GM11168 (cell line): ENCODE data around the gene FGF4.

Experiments
- in situ Hi-C: fragments of 300-500 bp; cut with MboI; formaldehyde crosslinking; loops from one replicate; pipeline ENCODE4 v1.12.0; 2022; ENCODE audit warnings: low sequenced_read_pairs; ENCODE audit not compliant: unreplicated experiment

The FGF4 gene

DNA sequence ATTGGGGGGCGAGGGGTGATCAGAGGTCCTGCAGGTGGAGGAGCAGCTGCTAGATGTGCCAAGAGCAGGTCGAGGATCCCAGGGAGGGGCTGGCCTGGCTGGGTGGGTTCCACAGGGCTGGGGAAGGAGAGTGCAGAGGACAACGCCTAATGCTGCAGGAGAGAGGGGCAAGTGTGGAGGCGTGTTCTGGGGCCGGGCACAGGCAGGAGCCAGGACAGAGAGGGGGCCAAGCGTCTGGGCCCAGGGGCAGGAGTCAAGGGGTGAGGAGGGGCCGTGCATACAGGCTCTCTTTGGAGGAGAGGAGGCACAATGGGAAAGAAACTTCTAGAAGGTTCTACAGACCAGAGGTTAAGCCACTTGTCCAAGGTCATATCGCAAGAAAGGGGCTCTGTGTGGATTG, 44.6 kb downstream of the FGF4 start:
- in situ Hi-C loops = no loop called here

DNA sequence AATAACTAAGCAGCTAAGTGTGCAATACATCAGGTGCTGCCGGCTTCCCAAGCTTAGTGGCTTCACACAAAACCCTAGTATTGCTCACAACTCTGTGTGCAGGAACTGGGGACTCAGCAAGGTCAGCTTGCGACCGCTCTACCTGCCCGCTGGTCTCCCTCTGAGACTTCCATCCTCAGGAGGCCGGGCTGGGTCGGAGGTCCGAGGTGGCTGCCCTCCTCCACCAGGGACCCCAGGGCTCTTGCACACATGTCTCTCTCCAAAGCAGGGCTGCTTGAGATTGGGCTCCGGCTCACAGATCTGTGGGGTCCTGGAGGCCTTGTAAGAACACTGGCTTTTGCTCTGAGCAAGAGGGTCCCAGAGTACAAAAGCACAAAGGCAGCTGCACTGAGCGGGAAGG, 45.9 kb downstream of the FGF4 start:
- in situ Hi-C loops = no loop called here

DNA sequence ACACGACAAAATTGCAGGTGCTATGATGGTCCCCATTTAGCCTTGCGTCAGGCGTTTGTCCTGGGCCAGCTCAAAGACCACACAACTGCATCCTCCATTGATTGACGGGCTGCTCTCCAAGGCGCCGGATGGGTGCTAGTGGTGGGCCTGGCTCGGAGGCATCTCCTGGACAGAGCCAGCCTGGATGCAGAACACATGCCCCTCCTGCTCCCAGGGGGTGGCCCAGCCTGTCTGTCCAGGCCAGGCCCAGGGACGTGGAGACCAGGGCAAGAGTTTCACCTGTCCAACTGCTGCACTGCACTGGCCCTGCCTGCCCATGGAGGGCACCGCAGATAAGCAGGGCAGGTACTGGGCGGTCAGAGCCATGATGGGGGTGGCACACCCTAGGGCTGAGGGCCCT, 47.9 kb downstream of the FGF4 start:
- in situ Hi-C loops = no loop called here

DNA sequence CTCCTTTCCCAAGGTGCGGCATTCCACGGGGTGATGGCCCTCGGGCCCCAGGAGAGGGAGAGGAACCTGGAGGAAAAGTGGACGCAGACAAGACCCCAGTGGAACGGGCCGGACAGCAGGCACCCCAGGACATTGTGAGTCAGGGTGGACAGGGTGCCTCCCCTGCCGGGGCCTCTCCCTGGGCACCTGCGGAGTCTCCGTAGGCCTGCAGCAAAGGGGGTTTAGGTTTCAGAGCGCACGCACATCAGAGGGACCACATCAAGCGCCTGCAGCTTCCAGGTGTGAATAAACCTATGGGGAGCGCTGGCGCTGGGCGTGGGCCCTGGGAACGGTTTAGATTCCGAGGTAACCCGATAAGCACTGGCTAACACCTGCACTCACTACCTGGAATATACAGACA, 48.7 kb downstream of the FGF4 start:
- in situ Hi-C loops = no loop called here

DNA sequence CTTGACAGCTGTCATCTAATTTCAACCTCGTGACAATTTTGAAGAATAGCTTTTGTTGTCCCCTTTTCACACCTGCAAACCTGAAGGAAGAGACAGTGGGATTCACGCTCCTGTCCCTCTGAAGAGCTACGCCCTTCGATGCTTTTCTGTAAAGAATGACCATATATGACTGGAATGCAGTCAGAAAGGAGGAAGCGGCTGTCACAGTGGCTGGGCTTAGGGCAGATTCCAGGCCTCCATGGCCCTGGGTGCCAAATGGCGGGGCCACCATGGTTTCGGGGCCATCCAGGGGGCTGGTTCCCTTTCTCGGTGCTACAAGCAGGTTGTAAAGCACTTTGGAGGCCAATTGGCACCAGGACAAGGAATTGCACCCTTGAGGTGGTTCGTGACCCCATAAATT, 49.1 kb downstream of the FGF4 start:
- in situ Hi-C loops = no loop called here

DNA sequence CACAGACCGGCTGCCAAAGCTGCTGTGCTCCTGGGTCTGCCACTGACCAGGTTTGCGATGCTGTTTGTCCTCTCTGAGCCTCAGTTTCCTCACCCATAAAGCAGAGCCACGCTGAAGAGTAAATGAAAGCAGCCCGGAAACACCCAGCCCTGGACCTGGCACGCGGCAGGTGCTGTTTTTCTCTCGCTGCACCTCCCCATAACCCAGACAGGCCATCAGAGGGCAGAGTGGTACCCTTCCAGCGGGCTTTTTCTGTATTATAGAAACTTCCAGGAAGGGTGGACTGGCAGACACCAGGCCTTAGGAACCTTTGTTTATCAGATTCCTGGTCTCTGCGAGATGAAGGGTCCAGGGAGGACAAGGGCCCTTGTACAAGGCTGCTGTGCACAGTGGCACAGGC, 53.4 kb downstream of the FGF4 start:
- in situ Hi-C loops = no loop called here

DNA sequence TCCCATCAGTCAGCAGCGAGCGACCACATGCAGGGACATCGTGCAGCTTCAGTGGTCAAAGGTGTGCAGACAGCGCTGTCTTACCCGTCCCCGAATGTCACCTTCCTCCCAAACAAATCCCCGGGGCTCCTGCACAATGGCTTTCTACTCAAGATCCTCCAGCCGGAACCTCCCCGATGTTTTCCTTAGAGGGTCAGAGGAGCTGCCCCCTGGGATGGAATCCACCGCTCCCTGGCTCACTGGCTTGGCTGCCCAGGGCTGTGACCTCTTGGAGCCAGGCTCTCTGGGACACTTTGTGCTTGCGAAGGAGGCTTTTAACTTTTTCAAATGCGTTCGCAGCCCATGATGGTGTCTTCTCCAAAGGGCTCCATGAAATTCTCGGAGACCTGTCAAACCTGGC, 54.0 kb downstream of the FGF4 start:
- in situ Hi-C loops = no loop called here
